H1 (cell line): ENCODE data around the gene DMRT1. TPM values are rescaled to one million over a fixed set of nuclear protein-coding genes. Genes with fewer than 3 reads are reported as not detected.

Experiments
- CTCF ChIA-PET: fragments of 300-600 bp; sonication (Branson Sonifier 250); formaldehyde crosslinking; loops from one replicate; lab custom pipeline; 2021; ENCODE audit not compliant: partially characterized antibody; lab: Charles Lee
- POLR2A ChIA-PET: fragments of 300-600 bp; sonication (Branson Sonifier 250); formaldehyde crosslinking; loops from one replicate; lab custom pipeline; 2021; ENCODE audit warnings: inconsistent platforms; ENCODE audit not compliant: partially characterized antibody; lab: Charles Lee
- DNase-seq, 2 experiments: peaks; one replicate each; pipeline versions ENCODE4 v3.0.0 to v3.0.0-alpha.2; 2010 to 2022; ENCODE audit warnings: low spot score in 2 of 2, low read depth in 1 of 2, mixed read lengths in 1 of 2
- FAIRE-seq: peaks from 2 replicates; lab custom pipeline; 2011; peaks lifted over from hg19 to GRCh38; lab: Jason Lieb, UNC
- H2AFZ ChIP-seq: 2 replicates; pipeline ENCODE4 v1.8.1; 2012; ENCODE audit warnings: low read length, inconsistent platforms
- H2AK5ac ChIP-seq: 2 replicates; pipeline ENCODE4 v1.6.1; 2013; ENCODE audit warnings: low read depth, low read length
- H2BK120ac ChIP-seq: replicated peaks from 2 replicates; pipeline ENCODE3; 2013; ENCODE audit warnings: low read depth, low read length, inconsistent platforms
- H2BK12ac ChIP-seq: 2 replicates; pipeline ENCODE4 v1.6.1; 2013; ENCODE audit warnings: low read depth, low read length
- H2BK15ac ChIP-seq: 2 replicates; pipeline ENCODE4 v1.6.1; 2013; ENCODE audit warnings: low read length
- H2BK20ac ChIP-seq: 2 replicates; pipeline ENCODE4 v1.6.1; 2013; ENCODE audit warnings: low read length
- H2BK5ac ChIP-seq: 2 replicates; pipeline ENCODE4 v1.6.1; 2013; ENCODE audit warnings: low read depth, low read length
- H3K14ac ChIP-seq: 2 replicates; pipeline ENCODE4 v1.6.1; 2013; ENCODE audit warnings: inconsistent platforms; ENCODE audit not compliant: insufficient read length
- H3K18ac ChIP-seq: 2 replicates; pipeline ENCODE4 v1.6.1; 2013; ENCODE audit warnings: low read length; ENCODE audit errors: extremely low read depth
- H3K23ac ChIP-seq: 2 replicates; pipeline ENCODE4 v1.6.1; 2013; ENCODE audit warnings: inconsistent platforms; ENCODE audit not compliant: insufficient read length
- H3K23me2 ChIP-seq: 2 replicates; pipeline ENCODE4 v1.6.1; 2013; ENCODE audit warnings: low read depth, low read length
- H3K27ac ChIP-seq: 2 replicates; pipeline ENCODE4 v1.6.1; 2011; ENCODE audit warnings: low read depth, low read length, inconsistent platforms
- H3K27me3 ChIP-seq, 4 experiments: replicated peaks in 1 of 4; 1 replicate in 1 of 4; 2 replicates in 3 of 4; pipeline versions ENCODE4 v1.6.1 to v1.8.1; 2011 to 2013; ENCODE audit warnings: low read length in 3 of 4, mild to moderate bottlenecking in 3 of 4, inconsistent platforms in 2 of 4, mixed read lengths in 2 of 4, moderate library complexity in 1 of 4; ENCODE audit not compliant: control insufficient read depth in 3 of 4, insufficient read depth in 3 of 4; ENCODE audit errors: extremely low read depth in 1 of 4
- H3K36me3 ChIP-seq, 4 experiments: 2 replicates each; pipeline versions ENCODE4 v1.6.1 to v1.8.1; 2011 to 2013; ENCODE audit warnings: mild to moderate bottlenecking in 4 of 4, low read length in 3 of 4, moderate library complexity in 2 of 4, control low read depth in 1 of 4, inconsistent platforms in 1 of 4; ENCODE audit not compliant: insufficient read depth in 4 of 4, control insufficient read depth in 2 of 4
- H3K4ac ChIP-seq: replicated peaks from 2 replicates; pipeline ENCODE3; 2013; ENCODE audit warnings: low read length, low read depth, mixed read lengths, inconsistent platforms; ENCODE audit not compliant: insufficient read length
- H3K4me1 ChIP-seq, 4 experiments: replicated peaks in 1 of 4; 1 replicate in 1 of 4; 2 replicates in 3 of 4; pipeline versions ENCODE4 v1.6.1 to v1.8.1; 2011 to 2013; ENCODE audit warnings: low read length in 3 of 4, inconsistent platforms in 2 of 4, mixed read lengths in 1 of 4; ENCODE audit not compliant: insufficient read depth in 4 of 4, control insufficient read depth in 3 of 4
- H3K4me2 ChIP-seq, 2 experiments: 2 replicates each; pipeline versions ENCODE4 v1.6.1 to v1.8.1; 2011 to 2013; ENCODE audit warnings: low read depth in 2 of 2, low read length in 2 of 2, control low read depth in 1 of 2, inconsistent platforms in 1 of 2, mild to moderate bottlenecking in 1 of 2; ENCODE audit not compliant: insufficient read depth in 1 of 2
- H3K4me3 ChIP-seq, 4 experiments: fragments of 200-600, 300-600 bp in 1 of 4; sonication (generic), shearing (Covaris generic), sonication (Bioruptor Twin) in 1 of 4; 2 replicates each; pipeline versions ENCODE4 v1.5.1 to v1.8.1; 2011 to 2016; ENCODE audit warnings: low read length in 4 of 4, low read depth in 3 of 4, control low read depth in 2 of 4, inconsistent platforms in 2 of 4, mild to moderate bottlenecking in 2 of 4, mixed read lengths in 1 of 4, moderate library complexity in 1 of 4; ENCODE audit not compliant: insufficient read depth in 2 of 4; ENCODE audit errors: extremely low read depth in 1 of 4
- H3K56ac ChIP-seq: replicated peaks from 2 replicates; pipeline ENCODE3; 2013; ENCODE audit warnings: low read depth, mild to moderate bottlenecking, mixed read lengths, low read length, inconsistent platforms; ENCODE audit not compliant: insufficient read length
- H3K79me1 ChIP-seq: 2 replicates; pipeline ENCODE4 v1.6.1; 2013; ENCODE audit warnings: low read depth, low read length, control low read depth
- H3K79me2 ChIP-seq, 2 experiments: 2 replicates each; pipeline versions ENCODE4 v1.6.1 to v1.8.1; 2012 to 2013; ENCODE audit warnings: low read length in 2 of 2, mild to moderate bottlenecking in 2 of 2, inconsistent platforms in 1 of 2; ENCODE audit not compliant: insufficient read depth in 2 of 2, control insufficient read depth in 1 of 2
- H3K9ac ChIP-seq, 4 experiments: replicated peaks in 1 of 4; 1 replicate in 1 of 4; 2 replicates in 3 of 4; pipeline versions ENCODE4 v1.6.1 to v1.8.1; 2011 to 2013; ENCODE audit warnings: low read depth in 3 of 4, low read length in 3 of 4, control low read depth in 2 of 4, mild to moderate bottlenecking in 2 of 4, moderate library complexity in 2 of 4, inconsistent platforms in 1 of 4; ENCODE audit errors: extremely low read depth in 1 of 4
- H3K9me3 ChIP-seq, 2 experiments: 2 replicates each; pipeline versions ENCODE4 v1.6.1 to v1.8.1; 2012 to 2013; ENCODE audit warnings: mild to moderate bottlenecking in 2 of 2, moderate library complexity in 2 of 2, control low read depth in 1 of 2, inconsistent platforms in 1 of 2, low read depth in 1 of 2, low read length in 1 of 2, mixed read lengths in 1 of 2; ENCODE audit not compliant: insufficient read depth in 2 of 2
- H4K20me1 ChIP-seq, 2 experiments: replicated peaks in 1 of 2; 2 replicates each; pipeline versions ENCODE3 to v1.8.1; 2011 to 2013; ENCODE audit warnings: inconsistent platforms in 2 of 2, low read length in 2 of 2, mild to moderate bottlenecking in 1 of 2; ENCODE audit not compliant: insufficient read depth in 2 of 2, control insufficient read depth in 1 of 2
- H4K5ac ChIP-seq: 2 replicates; pipeline ENCODE4 v1.6.1; 2013; ENCODE audit warnings: low read length, low read depth, mixed read lengths, inconsistent platforms; ENCODE audit not compliant: insufficient read length
- H4K8ac ChIP-seq: 2 replicates; pipeline ENCODE4 v1.8.0; 2013; ENCODE audit warnings: mild to moderate bottlenecking, moderate library complexity, low read length, inconsistent platforms; ENCODE audit not compliant: insufficient read depth; ENCODE audit errors: extremely low read depth
- H4K91ac ChIP-seq: replicated peaks from 2 replicates; pipeline ENCODE3; 2013; ENCODE audit warnings: low read length, mixed read lengths, inconsistent platforms; ENCODE audit not compliant: insufficient read length
- ASH2L ChIP-seq: fragments of 200-600, 300-600 bp; sonication (generic); IDR thresholded peaks from one replicate; pipeline ENCODE4 v1.7.1; 2017; ENCODE audit warnings: low read length
- GTF2F1 ChIP-seq: IDR thresholded peaks from 2 replicates; pipeline ENCODE4 v1.6.1; 2012; ENCODE audit warnings: low read depth, low read length, improper control_type of control experiment, borderline replicate concordance
- WGBS, 2 experiments: shearing (Covaris generic) in 1 of 2; methylation state at CpG; one replicate each; pipeline versions ENCODE4 v1.1.6 to v1.1.7; 2013 to 2015; ENCODE audit warnings: low lambda C conversion rate in 2 of 2, mixed read lengths in 2 of 2, inconsistent platforms in 1 of 2, low coverage in 1 of 2, missing lambda C conversion rate in 1 of 2; ENCODE audit not compliant: insufficient replicate concordance in 2 of 2, insufficient coverage in 1 of 2, insufficient read length in 1 of 2; ENCODE audit errors: extremely low coverage in 1 of 2, missing lambda C conversion rate in 1 of 2; 5-methylcytosine and 5-hydroxymethylcytosine counted together
- polyA plus RNA-seq, 7 experiments: library from polyadenylated mRNA; depleted of rRNA in 3 of 7; stranded (reverse) in 5 of 7; unstranded in 2 of 7; fragments of >200 nt in 5 of 7; fragments of 200-250 nt in 2 of 7; gene quantifications; 1 replicate in 5 of 7; 2 replicates in 1 of 7; 4 replicates in 1 of 7; pipeline versions ENCODE4 v1.2.1 to v1.2.3, GENCODE V29; 2011 to 2013; ENCODE audit warnings: missing spikeins in 2 of 7, mixed read lengths in 2 of 7
- total RNA-seq: library from RNA; stranded (reverse); fragmentation: NEBNext Ultra II Directional; extraction: Animal tissue kit (Norgen Biotek cat#: 25700); gene quantifications from 2 replicates; pipeline ENCODE4 v1.2.1, GENCODE V29; 2021

Gene DMRT1
- total and polyA plus RNA-seq, 2 of the 8 experiments (the other 6 are each of a cell fraction or from before 2014, with no cell fraction given), result 0.15 TPM; not detected in 1

- POLR2A ChIA-PET, result no interaction called here
Measured at GRCh38 chr9:995781-996180, 154.3 kb downstream of the DMRT1 start.

More at GRCh38 chr9:995781-996180, 154.3 kb downstream of the DMRT1 start:
- Histone ChIP-seq H3K4me3 (no peak overlapping the region), H4K91ac (no peak overlapping the region), H3K36me3 (no peaks in the 10 kb centered on the region), H3K4ac (no peak overlapping the region), H3K23me2 (0 out of 2 replicates have a peak, but pooled peaks cover 2% of the 10 kb centered on the region)
- no peak for TF ChIP-seq ASH2L
- TF ChIP-seq GTF2F1, result no peak
- TF ChIP-seq, all 59 proteins: peak for 0
- DNase-seq, result no peak
- no peak overlapping the region for H2AK5ac ChIP-seq
- H4K8ac ChIP-seq, result no peak overlapping the region
- H3K23ac ChIP-seq, result no peak overlapping the region
- H3K4me2 ChIP-seq, result no peak overlapping the region
- no peaks in the 10 kb centered on the region for H3K4me1 ChIP-seq
- H3K56ac ChIP-seq, result no peak overlapping the region
- H4K20me1 ChIP-seq, result no peaks in the 10 kb centered on the region
- no peak for FAIRE-seq
- no peak overlapping the region for H2AFZ ChIP-seq
- CTCF ChIA-PET, result interaction anchor here (1.3 to 2.5 kb wide), 4 partner anchors 9 to 97 kb away, joined by 4 to 11 read pairs (median 8); no protein-coding TSS in a partner anchor
- H4K5ac ChIP-seq, result no peak overlapping the region
- 72% methylated on average over 3 of the region's 3 CpGs; no CpG with 5 or more reads in 1 of the 2 experiments for WGBS, 2 experiments
- H3K9ac ChIP-seq, result no peak overlapping the region
- H3K79me1 ChIP-seq, result no peaks in the 10 kb centered on the region
- H3K27me3 ChIP-seq, result no peaks in the 10 kb centered on the region
- H2BK12ac ChIP-seq, result no peak overlapping the region
- H3K79me2 ChIP-seq, result no peaks in the 10 kb centered on the region
- no peak overlapping the region for H2BK15ac ChIP-seq
- no peak overlapping the region for H3K14ac ChIP-seq
- H2BK120ac ChIP-seq, result no peak overlapping the region
- no peak overlapping the region for H3K27ac ChIP-seq
- H2BK5ac ChIP-seq, result no peak overlapping the region
- peaks cover 34 to 45% of the 10 kb centered on the region in 2 experiments for H3K9me3 ChIP-seq
- no peak overlapping the region for H3K18ac ChIP-seq
- no peak overlapping the region for H2BK20ac ChIP-seq
